ENCODE data around the gene KAZN.

DNA sequence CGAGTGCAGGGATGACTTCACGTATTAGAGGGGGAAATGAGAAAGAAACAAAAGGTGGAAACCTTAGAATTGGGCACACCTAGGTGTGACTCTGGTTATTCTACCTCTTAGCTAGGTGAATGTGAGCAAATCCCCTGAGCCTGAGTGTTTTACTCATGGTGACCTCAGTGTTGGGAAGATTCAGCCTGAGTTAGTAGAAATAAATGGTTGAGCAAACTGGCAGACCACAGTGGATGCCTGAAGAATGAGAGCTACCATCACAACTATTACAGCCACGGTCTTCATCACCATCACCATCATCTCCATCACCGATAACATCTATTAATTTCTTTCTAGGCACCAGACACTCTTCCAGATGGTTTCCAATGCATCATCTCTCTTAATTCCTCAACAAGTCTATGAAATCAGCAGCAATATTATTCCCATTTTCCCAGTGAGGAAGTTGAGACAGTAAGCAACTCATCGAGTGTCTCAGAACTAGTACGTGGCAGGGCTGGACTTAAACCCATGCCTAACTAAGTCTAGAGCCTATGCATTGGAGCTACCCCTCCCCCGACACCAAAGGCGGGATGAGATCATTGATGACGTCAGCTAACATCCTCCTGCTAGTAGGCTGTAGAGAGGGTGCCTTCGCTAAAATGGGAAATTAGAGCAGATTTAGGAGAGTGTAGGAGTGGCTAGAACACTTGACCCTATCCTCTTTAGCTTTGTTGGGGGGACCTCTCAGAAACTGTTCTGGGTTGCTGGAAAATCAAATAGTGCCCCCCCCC, 7.9 kb upstream of the KAZN start:
- TF ChIP-seq, protein P1, sequence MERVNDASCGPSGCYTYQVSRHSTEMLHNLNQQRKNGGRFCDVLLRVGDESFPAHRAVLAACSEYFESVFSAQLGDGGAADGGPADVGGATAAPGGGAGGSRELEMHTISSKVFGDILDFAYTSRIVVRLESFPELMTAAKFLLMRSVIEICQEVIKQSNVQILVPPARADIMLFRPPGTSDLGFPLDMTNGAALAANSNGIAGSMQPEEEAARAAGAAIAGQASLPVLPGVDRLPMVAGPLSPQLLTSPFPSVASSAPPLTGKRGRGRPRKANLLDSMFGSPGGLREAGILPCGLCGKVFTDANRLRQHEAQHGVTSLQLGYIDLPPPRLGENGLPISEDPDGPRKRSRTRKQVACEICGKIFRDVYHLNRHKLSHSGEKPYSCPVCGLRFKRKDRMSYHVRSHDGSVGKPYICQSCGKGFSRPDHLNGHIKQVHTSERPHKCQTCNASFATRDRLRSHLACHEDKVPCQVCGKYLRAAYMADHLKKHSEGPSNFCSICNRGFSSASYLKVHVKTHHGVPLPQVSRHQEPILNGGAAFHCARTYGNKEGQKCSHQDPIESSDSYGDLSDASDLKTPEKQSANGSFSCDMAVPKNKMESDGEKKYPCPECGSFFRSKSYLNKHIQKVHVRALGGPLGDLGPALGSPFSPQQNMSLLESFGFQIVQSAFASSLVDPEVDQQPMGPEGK (CRISPR knock-in tag; IDR thresholded peaks at IDR 0.05; ENCODE audit: borderline replicate concordance) = no peak
- TF ChIP-seq ZFP30 (CRISPR knock-in tag; IDR thresholded peaks at IDR 0.05) (no peak), RARB (CRISPR knock-in tag; IDR thresholded peaks at IDR 0.05) (no peak), ARNTL (CRISPR knock-in tag; IDR thresholded peaks at IDR 0.05; ENCODE audit: borderline replicate concordance, low read depth) (no peak), TOX (CRISPR knock-in tag; IDR thresholded peaks at IDR 0.05; ENCODE audit: borderline replicate concordance) (no peak), OSR1 (CRISPR knock-in tag; IDR thresholded peaks at IDR 0.05) (no peak), ZNF70 (CRISPR knock-in tag; IDR thresholded peaks at IDR 0.05) (no peak), SNAI2 (CRISPR knock-in tag; IDR thresholded peaks at IDR 0.05) (no peak), ESRRG (CRISPR knock-in tag; IDR thresholded peaks at IDR 0.05) (no peak), ZFP3 (CRISPR knock-in tag; IDR thresholded peaks at IDR 0.05) (no peak)
- TF ChIP-seq, protein P2, sequence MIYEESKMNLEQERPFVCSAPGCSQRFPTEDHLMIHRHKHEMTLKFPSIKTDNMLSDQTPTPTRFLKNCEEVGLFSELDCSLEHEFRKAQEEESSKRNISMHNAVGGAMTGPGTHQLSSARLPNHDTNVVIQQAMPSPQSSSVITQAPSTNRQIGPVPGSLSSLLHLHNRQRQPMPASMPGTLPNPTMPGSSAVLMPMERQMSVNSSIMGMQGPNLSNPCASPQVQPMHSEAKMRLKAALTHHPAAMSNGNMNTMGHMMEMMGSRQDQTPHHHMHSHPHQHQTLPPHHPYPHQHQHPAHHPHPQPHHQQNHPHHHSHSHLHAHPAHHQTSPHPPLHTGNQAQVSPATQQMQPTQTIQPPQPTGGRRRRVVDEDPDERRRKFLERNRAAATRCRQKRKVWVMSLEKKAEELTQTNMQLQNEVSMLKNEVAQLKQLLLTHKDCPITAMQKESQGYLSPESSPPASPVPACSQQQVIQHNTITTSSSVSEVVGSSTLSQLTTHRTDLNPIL (CRISPR knock-in tag; IDR thresholded peaks at IDR 0.05; ENCODE audit: low read depth) = no peak
